GM12878 (cell line): Measurements from ENCODE around the gene RETN. TPM values are rescaled to one million over a fixed set of nuclear protein-coding genes. Genes with fewer than 3 reads are reported as not detected.

ENCODE experiments used
- ATAC-seq: fragments of 200-7000 bp; cut with Tn5 transposase; 3 replicates; pipeline ENCODE4 v1.9.1; 2020; ENCODE audit warnings: mild to moderate bottlenecking, moderate library complexity
- BruUV-seq: library from RNA; stranded (reverse); fragments of 400-500 nt; replicated peaks from 2 replicates; lab custom pipeline; 2021; lab: Mats Ljungman, UMichigan
- CTCF ChIA-PET: fragments of 300-600 bp; sonication (Branson Sonifier 250); formaldehyde crosslinking; extraction: SDS; loops from one replicate; lab custom pipeline; 2021; ENCODE audit warnings: inconsistent platforms; lab: Yijun Ruan, JAX
- POLR2A ChIA-PET: fragments of 350-600 bp; formaldehyde crosslinking; extraction: SDS; loops from one replicate; lab custom pipeline; 2021; ENCODE audit warnings: inconsistent platforms; lab: Charles Lee
- RAD21 ChIA-PET: fragments of 300-600 bp; sonication (Branson Sonifier 250); formaldehyde crosslinking; loops from one replicate; lab custom pipeline; 2023; ENCODE audit warnings: antibody characterized with exemption; ENCODE audit not compliant: unreplicated experiment; lab: Charles Lee
- SMC1A ChIA-PET: fragments of 300-600 bp; sonication (Branson Sonifier 250); formaldehyde crosslinking; loops from one replicate; lab custom pipeline; 2023; ENCODE audit not compliant: unreplicated experiment, uncharacterized antibody; lab: Charles Lee
- DNase-seq: peaks from one replicate; pipeline ENCODE4 v3.0.0-alpha.2; 2011; ENCODE audit warnings: low read depth, low spot score
- FAIRE-seq: peaks from 3 replicates; lab custom pipeline; 2011; peaks lifted over from hg19 to GRCh38; lab: Jason Lieb, UNC
- H2AFZ ChIP-seq: 2 replicates; pipeline ENCODE4 v1.6.0; 2011; ENCODE audit warnings: low read depth, low read length, control low read depth; ENCODE audit not compliant: control insufficient read depth
- H3K27ac ChIP-seq: 2 replicates; pipeline ENCODE4 v1.5.1; 2011; ENCODE audit warnings: control low read depth; ENCODE audit not compliant: control insufficient read depth, insufficient read depth
- H3K27me3 ChIP-seq, 2 experiments: replicated peaks in 1 of 2; 2 replicates each; pipeline versions ENCODE4 v1.6.0 to v1.6.1; 2011; ENCODE audit warnings: low read length in 1 of 2; ENCODE audit not compliant: control insufficient read depth in 2 of 2, insufficient read depth in 2 of 2
- H3K36me3 ChIP-seq, 2 experiments: 2 replicates each; pipeline ENCODE4 v1.5.1; 2011; ENCODE audit warnings: low read length in 1 of 2; ENCODE audit not compliant: control insufficient read depth in 2 of 2, insufficient read depth in 2 of 2
- H3K4me1 ChIP-seq: 2 replicates; pipeline ENCODE4 v1.6.1; 2011; ENCODE audit warnings: mild to moderate bottlenecking, low read length, moderate library complexity, mixed read lengths; ENCODE audit not compliant: control insufficient read depth, insufficient read depth
- H3K4me2 ChIP-seq: 2 replicates; pipeline ENCODE4 v1.6.0; 2011; ENCODE audit warnings: control low read depth; ENCODE audit not compliant: control insufficient read depth, insufficient read depth
- H3K4me3 ChIP-seq: fragments of 200-600 bp; sonication (generic); 2 replicates; pipeline ENCODE4 v1.5.1; 2016
- H3K79me2 ChIP-seq: 2 replicates; pipeline ENCODE4 v1.6.0; 2011; ENCODE audit warnings: low read length; ENCODE audit not compliant: control insufficient read depth, insufficient read depth
- H3K9ac ChIP-seq: 2 replicates; pipeline ENCODE4 v1.8.0; 2011; ENCODE audit warnings: low read length, control low read depth, mixed read lengths; ENCODE audit not compliant: control insufficient read depth, insufficient read depth
- H3K9me3 ChIP-seq: replicated peaks from 3 replicates; pipeline ENCODE4 v1.5.1; 2011; ENCODE audit warnings: mild to moderate bottlenecking, low read length; ENCODE audit not compliant: control insufficient read depth, insufficient read depth
- H4K20me1 ChIP-seq: 2 replicates; pipeline ENCODE4 v1.6.0; 2011; ENCODE audit not compliant: control insufficient read depth, insufficient read depth
- IKZF2 ChIP-seq, 2 experiments: fragments of 450-650 bp; IDR thresholded peaks; 2 replicates each; pipeline ENCODE4 v1.6.1; 2017; ENCODE audit warnings: mild to moderate bottlenecking in 2 of 2, moderate library complexity in 2 of 2
- LARP7 ChIP-seq: fragments of 450-650 bp; IDR thresholded peaks from 2 replicates; pipeline ENCODE4 v1.6.1; 2017; ENCODE audit warnings: mild to moderate bottlenecking
- SMAD1 ChIP-seq: fragments of 450-650 bp; IDR thresholded peaks from 2 replicates; pipeline ENCODE4 v1.6.1; 2018; ENCODE audit warnings: mild to moderate bottlenecking, low read depth; ENCODE audit not compliant: partially characterized antibody
- WGBS: methylation state at CpG from one replicate; pipeline ENCODE4 v1.1.6; 2016; ENCODE audit warnings: low lambda C conversion rate; ENCODE audit not compliant: insufficient replicate concordance, insufficient coverage; ENCODE audit errors: missing lambda C conversion rate; 5-methylcytosine and 5-hydroxymethylcytosine counted together
- in situ Hi-C: fragments of 300-500 bp; cut with MboI; formaldehyde crosslinking; loops from 9 replicates; pipeline ENCODE4 v1.14.3; 2018; ENCODE audit warnings: mixed read lengths
- intact Hi-C: fragments of 100-400 bp; cut with micrococcal nuclease; formaldehyde crosslinking; loops from one replicate; pipeline ENCODE4 v1.14.2; 2022; ENCODE audit not compliant: unreplicated experiment
- polyA plus RNA-seq, 11 experiments: library from polyadenylated mRNA; depleted of rRNA in 4 of 11; unstranded in 6 of 11; stranded (reverse) in 5 of 11; fragments of >200 nt; fragmentation: Nextera tagmentation in 4 of 11; fragmentation: Illumina TruSeq in 1 of 11; extraction: Ambion mirVana in 4 of 11; extraction: Trizol in 1 of 11; gene quantifications; 1 replicate in 1 of 11; 2 replicates in 10 of 11; pipeline versions ENCODE4 v1.2.1 to v1.2.3, GENCODE V29; 2011 to 2016; ENCODE audit warnings: inconsistent platforms in 2 of 11, missing spikeins in 2 of 11, low read depth in 1 of 11
- total RNA-seq, 4 experiments: library from RNA; depleted of rRNA in 3 of 4; stranded (reverse); fragments of >200 nt in 3 of 4; fragmentation: Illumina TruSeq in 1 of 4; extraction: Trizol in 1 of 4; gene quantifications; 2 replicates each; pipeline versions ENCODE4 v1.2.1 to v1.2.3, GENCODE V29; 2013 to 2021
- TF ChIP-seq, protein P1 (sequence below): fragments of 450-650 bp; IDR thresholded peaks from 2 replicates; pipeline ENCODE4 v1.6.1; 2017; ENCODE audit warnings: mild to moderate bottlenecking, moderate library complexity
- TF ChIP-seq, protein P2 (sequence below): fragments of 450-650 bp; IDR thresholded peaks from 2 replicates; pipeline ENCODE4 v1.6.1; 2017; ENCODE audit warnings: borderline replicate concordance

RETN gene
- total and polyA plus RNA-seq, 10 of the 15 experiments (the other 5 are each of a cell fraction or from before 2014, with no cell fraction given): 0.26 TPM; not detected in 9

- H3K27ac ChIP-seq: no peak overlapping the region
- ATAC-seq: no peak
- in situ Hi-C loops: no loop called here
- H3K36me3 ChIP-seq: peaks cover 0 to 7% of the 10 kb centered on the region in 2 experiments; a peak in 1 of 4 replicates
- RAD21 ChIA-PET: no interaction called here
- intact Hi-C loops: no loop called here
- no peaks in the 10 kb centered on the region for H3K27me3 ChIP-seq
- H2AFZ ChIP-seq: peak overlapping the region; percentile 99
- H3K4me3 ChIP-seq: peak overlapping the region; percentile 99; the same call in 1 of the 2 replicates
- no peaks in the 10 kb centered on the region for H3K9me3 ChIP-seq
- SMC1A ChIA-PET: no interaction called here
- H3K79me2 ChIP-seq: peaks cover 18% of the 10 kb centered on the region
- CTCF ChIA-PET: no interaction called here
- no peak for DNase-seq
- 87% methylated on average over 14 of the region's 16 CpGs for WGBS
- TF ChIP-seq LARP7 (0 out of 2 replicates have a peak, but pooled peaks have one; percentile 40), IKZF2 (IDR thresholded peaks at IDR 0.05) (no peak), SMAD1 (no peak)
- TF ChIP-seq, protein P1, sequence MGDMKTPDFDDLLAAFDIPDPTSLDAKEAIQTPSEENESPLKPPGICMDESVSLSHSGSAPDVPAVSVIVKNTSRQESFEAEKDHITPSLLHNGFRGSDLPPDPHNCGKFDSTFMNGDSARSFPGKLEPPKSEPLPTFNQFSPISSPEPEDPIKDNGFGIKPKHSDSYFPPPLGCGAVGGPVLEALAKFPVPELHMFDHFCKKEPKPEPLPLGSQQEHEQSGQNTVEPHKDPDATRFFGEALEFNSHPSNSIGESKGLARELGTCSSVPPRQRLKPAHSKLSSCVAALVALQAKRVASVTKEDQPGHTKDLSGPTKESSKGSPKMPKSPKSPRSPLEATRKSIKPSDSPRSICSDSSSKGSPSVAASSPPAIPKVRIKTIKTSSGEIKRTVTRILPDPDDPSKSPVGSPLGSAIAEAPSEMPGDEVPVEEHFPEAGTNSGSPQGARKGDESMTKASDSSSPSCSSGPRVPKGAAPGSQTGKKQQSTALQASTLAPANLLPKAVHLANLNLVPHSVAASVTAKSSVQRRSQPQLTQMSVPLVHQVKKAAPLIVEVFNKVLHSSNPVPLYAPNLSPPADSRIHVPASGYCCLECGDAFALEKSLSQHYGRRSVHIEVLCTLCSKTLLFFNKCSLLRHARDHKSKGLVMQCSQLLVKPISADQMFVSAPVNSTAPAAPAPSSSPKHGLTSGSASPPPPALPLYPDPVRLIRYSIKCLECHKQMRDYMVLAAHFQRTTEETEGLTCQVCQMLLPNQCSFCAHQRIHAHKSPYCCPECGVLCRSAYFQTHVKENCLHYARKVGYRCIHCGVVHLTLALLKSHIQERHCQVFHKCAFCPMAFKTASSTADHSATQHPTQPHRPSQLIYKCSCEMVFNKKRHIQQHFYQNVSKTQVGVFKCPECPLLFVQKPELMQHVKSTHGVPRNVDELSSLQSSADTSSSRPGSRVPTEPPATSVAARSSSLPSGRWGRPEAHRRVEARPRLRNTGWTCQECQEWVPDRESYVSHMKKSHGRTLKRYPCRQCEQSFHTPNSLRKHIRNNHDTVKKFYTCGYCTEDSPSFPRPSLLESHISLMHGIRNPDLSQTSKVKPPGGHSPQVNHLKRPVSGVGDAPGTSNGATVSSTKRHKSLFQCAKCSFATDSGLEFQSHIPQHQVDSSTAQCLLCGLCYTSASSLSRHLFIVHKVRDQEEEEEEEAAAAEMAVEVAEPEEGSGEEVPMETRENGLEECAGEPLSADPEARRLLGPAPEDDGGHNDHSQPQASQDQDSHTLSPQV: no peak
- TF ChIP-seq, protein P2, sequence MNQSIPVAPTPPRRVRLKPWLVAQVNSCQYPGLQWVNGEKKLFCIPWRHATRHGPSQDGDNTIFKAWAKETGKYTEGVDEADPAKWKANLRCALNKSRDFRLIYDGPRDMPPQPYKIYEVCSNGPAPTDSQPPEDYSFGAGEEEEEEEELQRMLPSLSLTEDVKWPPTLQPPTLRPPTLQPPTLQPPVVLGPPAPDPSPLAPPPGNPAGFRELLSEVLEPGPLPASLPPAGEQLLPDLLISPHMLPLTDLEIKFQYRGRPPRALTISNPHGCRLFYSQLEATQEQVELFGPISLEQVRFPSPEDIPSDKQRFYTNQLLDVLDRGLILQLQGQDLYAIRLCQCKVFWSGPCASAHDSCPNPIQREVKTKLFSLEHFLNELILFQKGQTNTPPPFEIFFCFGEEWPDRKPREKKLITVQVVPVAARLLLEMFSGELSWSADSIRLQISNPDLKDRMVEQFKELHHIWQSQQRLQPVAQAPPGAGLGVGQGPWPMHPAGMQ: no peak
- BruUV-seq: TSS peak; percentile 68
- no peak overlapping the region for H3K9ac ChIP-seq
- H4K20me1 ChIP-seq: no peaks in the 10 kb centered on the region
- H3K4me1 ChIP-seq: peaks cover 14% of the 10 kb centered on the region
- FAIRE-seq: no peak
- H3K4me2 ChIP-seq: peak overlapping the region; percentile 86
- POLR2A ChIA-PET: no interaction called here
These were observed 32.5 kb upstream of the RETN start for GRCh38 chr19:7636317-7636690.
